A549 (cell line): Measurements from ENCODE around the gene SLC35F3.

Experiments
- CHD2 ChIP-seq: fragments of 150-350 bp; IDR thresholded peaks from 2 replicates; pipeline ENCODE4 v1.6.1; 2014; ENCODE audit warnings: low read length; ENCODE audit not compliant: partially characterized antibody
- CTCF ChIP-seq: fragments of >200 bp; sonication (Bioruptor Twin); formaldehyde crosslinking; IDR thresholded peaks from 3 replicates; pipeline ENCODE4 v1.5.1; 2016
- HMGXB4 ChIP-seq: fragments of 250-450 bp; sonication (Bioruptor Pico); IDR thresholded peaks from 2 replicates; pipeline ENCODE4 v1.5.0; 2021; ENCODE audit warnings: mild to moderate bottlenecking, moderate library complexity, borderline replicate concordance
- JUNB ChIP-seq: fragments of >200 bp; sonication (Bioruptor Twin); formaldehyde crosslinking; IDR thresholded peaks from 2 replicates; pipeline ENCODE4 v1.6.1; 2016
- KDM1A ChIP-seq: fragments of 200-600 bp; sonication (generic); IDR thresholded peaks from 2 replicates; pipeline ENCODE4 v1.6.1; 2016; ENCODE audit warnings: low read depth, mild to moderate bottlenecking
- MAFK ChIP-seq: fragments of 450-650 bp; IDR thresholded peaks from 2 replicates; pipeline ENCODE4 v1.6.1; 2014; ENCODE audit not compliant: partially characterized antibody
- MAX ChIP-seq: IDR thresholded peaks from 2 replicates; pipeline ENCODE4 v1.6.1; 2012
- NR3C1 ChIP-seq: fragments of >200 bp; sonication (Bioruptor Twin); formaldehyde crosslinking; IDR thresholded peaks from 3 replicates; pipeline ENCODE4 v1.6.1; 2017
- POLR2A ChIP-seq: IDR thresholded peaks from 2 replicates; pipeline ENCODE4 v1.6.1; 2012; ENCODE audit warnings: mild to moderate bottlenecking, low read length
- POLR2AphosphoS2 ChIP-seq: conservative IDR thresholded peaks from 2 replicates; pipeline ENCODE4 v1.6.1; 2012; ENCODE audit warnings: low read length, improper control_type of control experiment, inconsistent platforms
- RFX5 ChIP-seq: fragments of 450-650 bp; IDR thresholded peaks from 2 replicates; pipeline ENCODE4 v1.7.1; 2014; ENCODE audit warnings: antibody characterized with exemption, mild to moderate bottlenecking, moderate library complexity

- TF ChIP-seq POLR2AphosphoS2, result no peak
- TF ChIP-seq CTCF, result no peak
- TF ChIP-seq MAX, result no peak
- no peak for TF ChIP-seq HMGXB4 (CRISPR knock-in tag)
- TF ChIP-seq CHD2, result no peak
- no peak for TF ChIP-seq MAFK
- TF ChIP-seq JUNB, result no peak
- TF ChIP-seq KDM1A, result no peak
- no peak for TF ChIP-seq POLR2A
- no peak for TF ChIP-seq NR3C1
- TF ChIP-seq RFX5, result no peak
Measured at GRCh38 chr1:233990486-233990885, 86.0 kb downstream of the SLC35F3 start.
